Breast epithelium (tissue), 3 donors: ENCODE measurements around the gene C9orf85.

Source experiments
- POLR2A ChIP-seq: fragments of 450-650 bp; IDR thresholded peaks from one replicate; pipeline ENCODE4 v1.6.1; 2016; ENCODE audit warnings: antibody characterized with exemption, mild to moderate bottlenecking, moderate library complexity
- POLR2AphosphoS5 ChIP-seq, 3 donors: sonication (generic); formaldehyde crosslinking; IDR thresholded peaks; one replicate each; pipeline ENCODE4 v1.6.1; 2017; ENCODE audit warnings: antibody characterized with exemption in 3 of 3
- TF ChIP-seq, protein P1 (sequence below), 3 donors: fragments of 450-650 bp; IDR thresholded peaks; one replicate each; pipeline ENCODE4 v1.5.1; 2016 to 2017; ENCODE audit warnings: antibody characterized with exemption in 3 of 3, mild to moderate bottlenecking in 3 of 3, moderate library complexity in 3 of 3

DNA sequence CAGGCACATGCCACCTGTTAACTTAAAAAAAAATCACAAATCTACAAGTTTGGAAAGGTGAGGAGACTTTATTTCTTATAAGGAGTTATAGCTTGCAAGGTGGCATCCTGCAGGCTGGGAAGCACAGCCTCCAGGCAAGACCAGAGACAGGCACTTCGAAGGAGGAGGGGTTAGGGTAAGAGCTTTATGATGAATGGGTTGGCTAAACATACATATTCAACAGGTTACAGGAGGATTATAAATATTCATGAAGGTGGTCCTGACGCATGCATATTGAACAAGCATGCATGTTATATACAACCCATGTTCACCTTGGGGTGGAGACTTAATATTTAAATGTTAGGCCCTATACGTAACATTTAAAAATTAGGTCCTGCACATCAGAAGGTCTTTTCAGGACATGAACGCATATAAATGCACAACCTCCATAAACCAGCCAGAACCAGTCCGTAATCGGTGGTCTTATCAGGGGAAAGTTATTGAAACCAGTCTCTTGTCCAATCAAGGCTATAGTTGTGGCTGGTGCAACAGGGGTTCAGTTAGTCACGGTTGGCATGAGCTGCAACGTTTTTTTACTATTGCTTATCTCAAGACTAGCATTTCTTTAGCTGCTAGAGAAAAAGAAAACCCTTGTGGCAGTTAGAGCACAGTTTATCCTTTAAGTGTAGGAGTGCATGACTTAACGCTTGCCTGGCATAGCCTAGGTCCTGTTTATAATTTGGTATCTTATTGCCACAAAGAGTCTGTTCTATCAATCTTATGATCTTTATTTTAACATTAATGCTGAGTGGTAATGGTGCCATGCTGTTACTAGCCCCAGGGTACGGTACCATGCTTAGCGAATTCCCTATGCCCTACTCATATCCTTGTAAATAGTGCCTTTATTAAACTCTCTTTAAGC is 76.3 kb downstream of the C9orf85 start:
- TF ChIP-seq, protein P1, sequence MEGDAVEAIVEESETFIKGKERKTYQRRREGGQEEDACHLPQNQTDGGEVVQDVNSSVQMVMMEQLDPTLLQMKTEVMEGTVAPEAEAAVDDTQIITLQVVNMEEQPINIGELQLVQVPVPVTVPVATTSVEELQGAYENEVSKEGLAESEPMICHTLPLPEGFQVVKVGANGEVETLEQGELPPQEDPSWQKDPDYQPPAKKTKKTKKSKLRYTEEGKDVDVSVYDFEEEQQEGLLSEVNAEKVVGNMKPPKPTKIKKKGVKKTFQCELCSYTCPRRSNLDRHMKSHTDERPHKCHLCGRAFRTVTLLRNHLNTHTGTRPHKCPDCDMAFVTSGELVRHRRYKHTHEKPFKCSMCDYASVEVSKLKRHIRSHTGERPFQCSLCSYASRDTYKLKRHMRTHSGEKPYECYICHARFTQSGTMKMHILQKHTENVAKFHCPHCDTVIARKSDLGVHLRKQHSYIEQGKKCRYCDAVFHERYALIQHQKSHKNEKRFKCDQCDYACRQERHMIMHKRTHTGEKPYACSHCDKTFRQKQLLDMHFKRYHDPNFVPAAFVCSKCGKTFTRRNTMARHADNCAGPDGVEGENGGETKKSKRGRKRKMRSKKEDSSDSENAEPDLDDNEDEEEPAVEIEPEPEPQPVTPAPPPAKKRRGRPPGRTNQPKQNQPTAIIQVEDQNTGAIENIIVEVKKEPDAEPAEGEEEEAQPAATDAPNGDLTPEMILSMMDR (IDR thresholded peaks at IDR 0.05), result no peak
- TF ChIP-seq POLR2AphosphoS5 (IDR thresholded peaks at IDR 0.05), result no peak
- no peak for TF ChIP-seq POLR2A
